ENCODE measurements around the gene CKB.

CKB gene

GRCh38 chr14:103530390-103530789, 7.8 kb upstream of the CKB start:
- H2AFZ ChIP-seq (ENCODE audit: low read length): no peak overlapping the region
- peaks cover 11% of the 10 kb centered on the region for H4K20me1 ChIP-seq (ENCODE audit: insufficient read depth, low read length, poor library complexity, severe bottlenecking)
- no peak for TF ChIP-seq EZH2phosphoT487 (IDR thresholded peaks at IDR 0.05; ENCODE audit: borderline replicate concordance)
- TF ChIP-seq CTCF (conservative IDR thresholded peaks at IDR 0.05; ENCODE audit: low read length): no peak
- H3K9me2 ChIP-seq (replicated peaks; ENCODE audit: low read depth, low read length): no peaks in the 10 kb centered on the region
- no peaks in the 10 kb centered on the region for H3K36me3 ChIP-seq (ENCODE audit: insufficient read depth, low read length)
- H3K27me3 ChIP-seq (ENCODE audit: insufficient read depth, low read length, poor library complexity, severe bottlenecking): no peaks in the 10 kb centered on the region
- H3F3A ChIP-seq (ENCODE audit: low read depth): no peaks in the 10 kb centered on the region
- peak overlapping the region; percentile 90 for H3K4me3 ChIP-seq (ENCODE audit: low read length, poor library complexity, severe bottlenecking)
- H3K4me2 ChIP-seq (ENCODE audit: low read depth, low read length, poor library complexity, severe bottlenecking): peak overlapping the region; percentile 97
- no peaks in the 10 kb centered on the region for H3K9me3 ChIP-seq (ENCODE audit: insufficient read depth, low read depth, low read length)
- H3K79me2 ChIP-seq (ENCODE audit: insufficient read depth, low read length): peaks cover 31% of the 10 kb centered on the region; the same call in 1 of the 2 replicates
- no peak overlapping the region for H3K9ac ChIP-seq (ENCODE audit: low read depth, low read length, poor library complexity, severe bottlenecking)
- peaks cover 13% of the 10 kb centered on the region for H3K4me1 ChIP-seq (ENCODE audit: insufficient read depth, low read length, poor library complexity, severe bottlenecking)

GRCh38 chr14:103529383-103530365, 7.0 kb upstream of the CKB start:
- Histone ChIP-seq H2AFZ (ENCODE audit: low read length) (peak overlapping the region; percentile 83), H3K79me2 (ENCODE audit: insufficient read depth, low read length) (peaks cover 31% of the 10 kb centered on the region; the same call in 1 of the 2 replicates), H3K4me3 (ENCODE audit: low read length, poor library complexity, severe bottlenecking) (peak overlapping the region; percentile 90), H3K4me1 (ENCODE audit: insufficient read depth, low read length, poor library complexity, severe bottlenecking) (peaks cover 13% of the 10 kb centered on the region), H3F3A (ENCODE audit: low read depth) (no peaks in the 10 kb centered on the region), H3K27me3 (ENCODE audit: insufficient read depth, low read length, poor library complexity, severe bottlenecking) (no peaks in the 10 kb centered on the region), H3K9me2 (replicated peaks; ENCODE audit: low read depth, low read length) (no peaks in the 10 kb centered on the region), H3K36me3 (ENCODE audit: insufficient read depth, low read length) (no peaks in the 10 kb centered on the region), H3K9ac (ENCODE audit: low read depth, low read length, poor library complexity, severe bottlenecking) (peak overlapping the region; percentile 74), H3K9me3 (ENCODE audit: insufficient read depth, low read depth, low read length) (no peaks in the 10 kb centered on the region), H4K20me1 (ENCODE audit: insufficient read depth, low read length, poor library complexity, severe bottlenecking) (peaks cover 11% of the 10 kb centered on the region), H3K4me2 (ENCODE audit: low read depth, low read length, poor library complexity, severe bottlenecking) (peak overlapping the region; percentile 97)
- TF ChIP-seq CTCF (conservative IDR thresholded peaks at IDR 0.05; ENCODE audit: low read length): no peak
- TF ChIP-seq EZH2phosphoT487 (IDR thresholded peaks at IDR 0.05; ENCODE audit: borderline replicate concordance): no peak

- Histone ChIP-seq H3K4me2 (ENCODE audit: low read depth, low read length, poor library complexity, severe bottlenecking) (peak within 1 kb of the TSS; percentile 97), H3K9ac (ENCODE audit: low read depth, low read length, poor library complexity, severe bottlenecking) (peak within 1 kb of the TSS; percentile 83), H3K4me1 (ENCODE audit: insufficient read depth, low read length, poor library complexity, severe bottlenecking) (peaks cover 13% of the 10 kb centered on the region), H3K36me3 (ENCODE audit: insufficient read depth, low read length) (no peaks in the 10 kb centered on the region), H4K20me1 (ENCODE audit: insufficient read depth, low read length, poor library complexity, severe bottlenecking) (peaks cover 11% of the 10 kb centered on the region), H3K4me3 (ENCODE audit: low read length, poor library complexity, severe bottlenecking) (peak within 1 kb of the TSS; percentile 90), H3K79me2 (ENCODE audit: insufficient read depth, low read length) (peaks cover 31% of the 10 kb centered on the region; the same call in 1 of the 2 replicates), H2AFZ (ENCODE audit: low read length) (peak within 1 kb of the TSS; percentile 88), H3F3A (ENCODE audit: low read depth) (no peaks in the 10 kb centered on the region), H3K9me3 (ENCODE audit: insufficient read depth, low read depth, low read length) (no peaks in the 10 kb centered on the region), H3K9me2 (replicated peaks; ENCODE audit: low read depth, low read length) (no peaks in the 10 kb centered on the region), H3K27me3 (ENCODE audit: insufficient read depth, low read length, poor library complexity, severe bottlenecking) (no peaks in the 10 kb centered on the region)
- no peak for TF ChIP-seq EZH2phosphoT487 (IDR thresholded peaks at IDR 0.05; ENCODE audit: borderline replicate concordance)
- no peak for TF ChIP-seq CTCF (conservative IDR thresholded peaks at IDR 0.05; ENCODE audit: low read length)
Observed at GRCh38 chr14:103528587-103529382, 6.2 kb upstream of the CKB start, which contains the start of gene TRMT61A. TSS of gene TRMT61A (plus strand) at chr14:103529196. CDS start at chr14:103529979, 783 bp downstream.

Measured in Loucy (cell line).